Progenitor cell of endocrine pancreas (in vitro differentiated cells): Measurements from ENCODE around the gene SORCS2. TPM values are rescaled to one million over a fixed set of nuclear protein-coding genes. Genes with fewer than 3 reads are reported as not detected.

Experiments used
- DNase-seq: peaks from one replicate; pipeline ENCODE4 v3.0.0; 2021; ENCODE audit warnings: low spot score; ENCODE audit not compliant: unreplicated experiment
- H3K27ac Mint-ChIP-seq: 2 replicates; pipeline ENCODE4 v1.8.0; 2021; ENCODE audit warnings: mild to moderate bottlenecking, moderate library complexity, mixed read lengths
- H3K27me3 Mint-ChIP-seq: 2 replicates; pipeline ENCODE4 v1.8.0; 2021; ENCODE audit warnings: mixed read lengths
- H3K36me3 Mint-ChIP-seq: 2 replicates; pipeline ENCODE4 v1.8.0; 2022; ENCODE audit warnings: mixed read lengths; ENCODE audit not compliant: insufficient read depth
- H3K4me1 Mint-ChIP-seq: 2 replicates; pipeline ENCODE4 v1.8.0; 2021; ENCODE audit warnings: low read depth, mixed read lengths
- H3K4me3 Mint-ChIP-seq: 2 replicates; pipeline ENCODE4 v1.8.0; 2021; ENCODE audit warnings: low read depth, mild to moderate bottlenecking, moderate library complexity, mixed read lengths
- H3K9me3 Mint-ChIP-seq: 2 replicates; pipeline ENCODE4 v1.8.0; 2021; ENCODE audit warnings: low read depth, mixed read lengths
- total RNA-seq: library from RNA; stranded (reverse); gene quantifications from 2 replicates; pipeline ENCODE4 v1.2.1, GENCODE V29; 2021
- TF ChIP-seq, protein P1 (sequence below): fragments of 200-600 bp; sonication (generic); IDR thresholded peaks from one replicate; pipeline ENCODE4 v1.5.0; 2021; ENCODE audit warnings: antibody characterized with exemption, mild to moderate bottlenecking; ENCODE audit not compliant: unreplicated experiment

The SORCS2 gene
- total RNA-seq, 1 donor from 2014 or later: 2.2 TPM

DNA sequence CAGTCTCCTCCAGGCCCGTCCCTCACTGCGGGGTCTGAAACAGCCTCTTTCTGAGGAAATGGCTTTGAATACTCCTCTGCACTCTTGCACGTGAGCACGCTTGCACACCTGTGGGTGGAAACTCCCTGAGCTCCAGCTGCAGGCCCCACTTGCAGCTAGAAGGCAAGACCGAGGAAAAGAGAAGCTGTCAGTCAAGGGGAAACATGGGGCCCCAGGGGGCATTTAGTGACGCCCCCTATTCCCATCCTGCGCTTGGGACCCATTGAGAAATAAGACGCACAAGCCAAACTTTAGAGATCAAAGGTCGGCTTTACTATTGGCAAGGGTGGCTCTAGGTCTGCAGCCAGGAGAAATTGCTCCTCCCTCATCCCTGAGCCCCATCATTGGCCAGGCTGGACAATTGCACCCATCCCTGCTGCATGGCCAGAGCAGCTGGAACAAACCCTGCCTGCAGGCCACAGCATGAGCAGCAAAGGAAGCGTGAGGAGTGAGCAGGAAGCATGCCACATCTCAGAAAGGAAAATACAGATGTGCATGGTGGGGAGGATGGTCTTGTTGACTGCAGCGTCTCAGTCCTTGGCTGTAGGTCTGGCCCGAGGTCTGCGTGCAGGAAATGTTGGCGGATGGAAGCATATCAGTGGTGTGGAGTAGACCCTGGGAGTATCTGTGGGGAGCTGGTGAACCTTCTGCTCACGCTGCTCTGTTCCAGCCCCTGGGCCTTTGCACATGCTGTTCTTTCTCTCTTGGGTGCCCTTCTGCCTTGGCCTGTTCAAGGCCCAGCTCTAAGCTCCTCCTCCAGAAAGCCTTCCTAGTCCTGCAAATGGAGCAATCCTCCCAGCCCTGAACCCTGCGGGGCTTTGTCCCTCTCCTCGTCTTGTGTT, 148.5 kb downstream of the SORCS2 start:
- Mint-ChIP-seq H3K4me1 (no peaks in the 10 kb centered on the region), H3K27me3 (peaks cover 5% of the 10 kb centered on the region), H3K27ac (peak overlapping the region; percentile 29), H3K4me3 (no peak overlapping the region), H3K9me3 (peaks cover 2% of the 10 kb centered on the region), H3K36me3 (no peaks in the 10 kb centered on the region)
- TF ChIP-seq, protein P1, sequence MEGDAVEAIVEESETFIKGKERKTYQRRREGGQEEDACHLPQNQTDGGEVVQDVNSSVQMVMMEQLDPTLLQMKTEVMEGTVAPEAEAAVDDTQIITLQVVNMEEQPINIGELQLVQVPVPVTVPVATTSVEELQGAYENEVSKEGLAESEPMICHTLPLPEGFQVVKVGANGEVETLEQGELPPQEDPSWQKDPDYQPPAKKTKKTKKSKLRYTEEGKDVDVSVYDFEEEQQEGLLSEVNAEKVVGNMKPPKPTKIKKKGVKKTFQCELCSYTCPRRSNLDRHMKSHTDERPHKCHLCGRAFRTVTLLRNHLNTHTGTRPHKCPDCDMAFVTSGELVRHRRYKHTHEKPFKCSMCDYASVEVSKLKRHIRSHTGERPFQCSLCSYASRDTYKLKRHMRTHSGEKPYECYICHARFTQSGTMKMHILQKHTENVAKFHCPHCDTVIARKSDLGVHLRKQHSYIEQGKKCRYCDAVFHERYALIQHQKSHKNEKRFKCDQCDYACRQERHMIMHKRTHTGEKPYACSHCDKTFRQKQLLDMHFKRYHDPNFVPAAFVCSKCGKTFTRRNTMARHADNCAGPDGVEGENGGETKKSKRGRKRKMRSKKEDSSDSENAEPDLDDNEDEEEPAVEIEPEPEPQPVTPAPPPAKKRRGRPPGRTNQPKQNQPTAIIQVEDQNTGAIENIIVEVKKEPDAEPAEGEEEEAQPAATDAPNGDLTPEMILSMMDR: no peak
- DNase-seq: no peak

DNA sequence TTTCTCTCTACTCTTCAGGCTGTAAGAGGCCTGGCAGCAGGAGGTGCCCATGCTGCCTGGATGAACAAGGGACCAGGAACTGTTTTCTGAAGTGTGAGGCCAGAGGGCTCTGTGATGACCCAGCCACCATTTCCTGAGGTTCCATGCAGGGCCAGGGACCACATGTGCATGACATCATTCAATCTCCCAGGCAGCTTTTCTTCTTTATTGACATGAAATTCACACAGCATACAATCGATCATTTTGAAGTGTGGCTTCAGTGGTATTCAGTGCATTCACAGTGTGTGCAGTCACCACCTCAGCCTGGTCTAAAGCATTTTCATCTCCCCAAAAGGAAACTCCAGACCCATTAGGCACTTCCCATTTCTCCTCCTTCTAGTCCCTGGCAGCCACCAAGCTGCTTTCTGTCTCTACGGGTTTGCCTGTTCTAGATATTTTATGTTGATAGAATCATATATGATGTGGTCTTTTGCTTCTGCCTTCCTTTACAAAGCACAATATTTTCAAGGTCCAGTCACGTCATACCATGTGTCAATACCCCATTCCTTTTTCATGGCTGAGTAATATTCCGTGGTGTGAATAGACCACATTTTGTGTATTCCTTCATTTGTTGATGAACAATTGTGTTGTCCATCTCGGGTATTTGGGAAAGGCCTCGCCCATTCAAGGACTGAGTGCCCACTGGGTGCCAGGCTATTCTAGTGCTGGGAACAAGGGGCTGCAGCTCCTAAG, 149.3 kb downstream of the SORCS2 start:
- TF ChIP-seq, protein P1: no peak
- Mint-ChIP-seq H3K9me3 (peaks cover 11% of the 10 kb centered on the region), H3K4me1 (no peaks in the 10 kb centered on the region), H3K36me3 (no peaks in the 10 kb centered on the region), H3K4me3 (no peak overlapping the region), H3K27me3 (peaks cover 5% of the 10 kb centered on the region), H3K27ac (peak overlapping the region; percentile 29)
- DNase-seq: no peak

DNA sequence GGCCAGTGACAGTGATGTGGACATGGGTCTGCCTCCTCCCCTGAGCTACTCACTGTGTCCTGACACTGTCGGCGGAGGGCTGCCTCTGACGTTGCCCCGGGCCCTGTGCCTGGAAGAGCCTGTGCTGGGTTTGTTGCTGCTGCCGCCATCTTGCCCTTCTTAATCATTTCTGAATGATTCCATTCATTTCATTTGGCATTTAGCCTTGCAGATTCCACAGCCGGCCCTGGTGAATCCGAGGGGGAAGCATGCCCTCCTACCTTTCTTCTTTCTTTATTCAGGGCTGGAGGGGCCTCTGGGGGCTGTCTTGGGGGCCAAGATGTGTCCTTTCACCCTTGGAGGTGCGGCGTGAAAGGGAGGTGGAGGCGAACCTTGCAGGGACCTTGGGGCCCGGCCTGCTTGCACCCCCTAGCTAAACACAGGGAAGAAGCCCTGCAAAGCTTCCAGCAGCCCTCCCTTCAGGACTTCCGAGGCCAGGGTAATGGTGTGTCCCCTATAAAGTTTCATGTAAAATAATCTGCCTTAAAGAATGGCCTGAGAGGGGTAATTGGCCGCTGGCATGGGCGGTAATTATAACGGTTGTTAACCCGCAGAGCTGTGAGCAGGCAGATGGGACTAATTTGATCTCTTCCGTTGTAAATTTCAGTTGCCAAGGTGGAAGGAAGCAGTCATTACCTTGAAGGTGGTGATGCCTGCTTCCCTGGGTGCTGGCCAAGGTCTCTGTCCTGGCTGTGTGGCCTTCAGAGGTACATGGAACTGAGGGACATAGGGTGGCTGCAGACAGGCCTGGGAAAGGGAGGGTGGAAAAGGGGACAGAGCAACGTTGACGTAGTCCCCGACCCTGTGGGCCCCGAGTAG, 150.1 kb downstream of the SORCS2 start:
- Mint-ChIP-seq H3K4me1 (no peaks in the 10 kb centered on the region), H3K9me3 (peaks cover 13% of the 10 kb centered on the region), H3K4me3 (no peak overlapping the region), H3K36me3 (no peaks in the 10 kb centered on the region), H3K27ac (no peak overlapping the region), H3K27me3 (no peaks in the 10 kb centered on the region)
- TF ChIP-seq, protein P1: no peak
- no peak for DNase-seq

DNA sequence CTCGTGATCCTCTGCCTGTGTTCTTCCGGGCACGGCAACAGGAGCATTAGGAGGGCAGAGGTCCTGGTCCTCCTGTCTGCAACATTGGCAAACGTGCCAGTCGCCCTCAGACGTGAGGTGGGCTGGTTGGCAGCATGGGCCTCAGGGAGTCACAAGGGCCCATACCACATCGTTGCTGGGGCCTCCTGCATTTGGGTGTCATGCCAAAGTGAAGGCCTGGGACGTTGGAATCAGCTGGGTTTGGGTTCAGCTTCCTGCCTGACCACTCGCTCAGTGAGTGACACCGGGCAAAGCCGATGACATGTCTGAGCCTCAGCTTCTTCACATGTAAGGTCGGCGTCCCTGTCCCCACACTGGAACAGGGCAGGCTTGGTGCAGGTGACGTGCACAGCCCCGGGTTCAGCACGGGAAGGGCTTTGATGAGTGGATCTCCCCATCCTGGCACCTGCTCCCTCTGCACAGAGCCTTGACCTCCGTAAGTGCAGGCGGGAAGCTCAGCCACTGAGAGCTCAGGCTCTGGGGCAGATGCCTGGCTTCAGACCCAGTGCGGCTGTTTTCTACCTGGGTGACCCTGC, 150.8 kb downstream of the SORCS2 start:
- H3K27ac Mint-ChIP-seq: no peak overlapping the region
- H3K27me3 Mint-ChIP-seq: no peaks in the 10 kb centered on the region
- no peak for DNase-seq
- H3K4me3 Mint-ChIP-seq: no peak overlapping the region
- H3K4me1 Mint-ChIP-seq: no peaks in the 10 kb centered on the region
- H3K9me3 Mint-ChIP-seq: peaks cover 13% of the 10 kb centered on the region
- H3K36me3 Mint-ChIP-seq: no peaks in the 10 kb centered on the region
- TF ChIP-seq, protein P1: no peak
